H9 (cell line): Measurements from ENCODE around the gene ARHGAP10. TPM values are rescaled to one million over a fixed set of nuclear protein-coding genes. Genes with fewer than 3 reads are reported as not detected.

Source experiments
- DNase-seq: peaks from one replicate; pipeline ENCODE4 v3.0.0-alpha.2; 2017
- H2AFZ ChIP-seq: one replicate; pipeline ENCODE4 v1.6.1; 2013; ENCODE audit warnings: mild to moderate bottlenecking, low read length, control low read depth, moderate library complexity
- H2AK5ac ChIP-seq: 2 replicates; pipeline ENCODE4 v1.6.1; 2013; ENCODE audit warnings: low read length, control low read depth, mixed read lengths; ENCODE audit not compliant: insufficient read length
- H2BK120ac ChIP-seq: one replicate; pipeline ENCODE4 v1.6.1; 2013; ENCODE audit warnings: low read depth, mild to moderate bottlenecking, low read length, control low read depth, inconsistent platforms; ENCODE audit not compliant: poor library complexity, severe bottlenecking
- H2BK12ac ChIP-seq: 2 replicates; pipeline ENCODE4 v1.6.1; 2013; ENCODE audit warnings: low read length, control low read depth, mixed read lengths, low read depth; ENCODE audit not compliant: insufficient read length
- H2BK15ac ChIP-seq: 2 replicates; pipeline ENCODE4 v1.6.1; 2013; ENCODE audit warnings: low read depth, low read length, control low read depth
- H2BK20ac ChIP-seq: one replicate; pipeline ENCODE4 v1.6.1; 2013; ENCODE audit warnings: low read depth, mild to moderate bottlenecking, low read length, control low read depth, inconsistent platforms; ENCODE audit not compliant: poor library complexity, severe bottlenecking
- H2BK5ac ChIP-seq: 2 replicates; pipeline ENCODE4 v1.6.1; 2013; ENCODE audit warnings: low read length, control low read depth, mixed read lengths; ENCODE audit not compliant: insufficient read length
- H3K14ac ChIP-seq: 2 replicates; pipeline ENCODE4 v1.6.1; 2013; ENCODE audit warnings: low read length, control low read depth; ENCODE audit not compliant: insufficient read depth
- H3K18ac ChIP-seq: 2 replicates; pipeline ENCODE4 v1.6.1; 2013; ENCODE audit warnings: low read depth, mild to moderate bottlenecking, mixed read lengths, low read length, control low read depth; ENCODE audit not compliant: insufficient read length
- H3K23ac ChIP-seq: 2 replicates; pipeline ENCODE4 v1.6.1; 2013; ENCODE audit warnings: low read length, control low read depth, mixed read lengths, low read depth; ENCODE audit not compliant: insufficient read length
- H3K23me2 ChIP-seq: 2 replicates; pipeline ENCODE4 v1.6.1; 2013; ENCODE audit warnings: low read depth, mild to moderate bottlenecking, mixed read lengths, low read length, control low read depth; ENCODE audit not compliant: insufficient read length, poor library complexity, severe bottlenecking
- H3K27ac ChIP-seq: 2 replicates; pipeline ENCODE4 v1.5.1; 2013; ENCODE audit warnings: low read length, control low read depth, mixed read lengths, low read depth; ENCODE audit not compliant: insufficient read length
- H3K27me3 ChIP-seq: 2 replicates; pipeline ENCODE4 v1.6.1; 2013; ENCODE audit warnings: low read length, control low read depth, inconsistent platforms; ENCODE audit not compliant: insufficient read depth
- H3K4ac ChIP-seq: 2 replicates; pipeline ENCODE4 v1.6.1; 2013; ENCODE audit warnings: low read depth, mild to moderate bottlenecking, control low read depth, inconsistent platforms, low read length, moderate library complexity
- H3K4me1 ChIP-seq: 2 replicates; pipeline ENCODE4 v1.6.1; 2013; ENCODE audit warnings: low read length, control low read depth, inconsistent platforms; ENCODE audit not compliant: insufficient read depth
- H3K4me2 ChIP-seq: 2 replicates; pipeline ENCODE4 v1.6.1; 2013; ENCODE audit warnings: low read length, control low read depth, mixed read lengths; ENCODE audit not compliant: insufficient read length, insufficient read depth
- H3K56ac ChIP-seq: 2 replicates; pipeline ENCODE4 v1.6.1; 2013; ENCODE audit warnings: low read depth, mild to moderate bottlenecking, mixed read lengths, low read length, control low read depth; ENCODE audit not compliant: insufficient read length
- H3K79me1 ChIP-seq: 2 replicates; pipeline ENCODE4 v1.6.1; 2013; ENCODE audit warnings: low read depth, mild to moderate bottlenecking, moderate library complexity, low read length, control low read depth, inconsistent platforms; ENCODE audit not compliant: insufficient read depth, poor library complexity, severe bottlenecking
- H3K79me2 ChIP-seq: 2 replicates; pipeline ENCODE4 v1.6.1; 2013; ENCODE audit warnings: low read length, control low read depth, inconsistent platforms; ENCODE audit not compliant: insufficient read depth
- H3K9ac ChIP-seq: 2 replicates; pipeline ENCODE4 v1.6.1; 2013; ENCODE audit warnings: low read length, control low read depth, mixed read lengths; ENCODE audit not compliant: insufficient read length; ENCODE audit errors: extremely low read depth
- H3K9me3 ChIP-seq: one replicate; pipeline ENCODE4 v1.6.1; 2013; ENCODE audit warnings: low read depth, low read length, inconsistent platforms; ENCODE audit not compliant: control insufficient read depth
- H3T11ph ChIP-seq: one replicate; pipeline ENCODE4 v1.6.1; 2013; ENCODE audit warnings: mild to moderate bottlenecking, low read length, control low read depth, inconsistent platforms
- H4K20me1 ChIP-seq: one replicate; pipeline ENCODE4 v1.6.1; 2013; ENCODE audit not compliant: control insufficient read depth, insufficient read length, insufficient read depth
- H4K5ac ChIP-seq: 2 replicates; pipeline ENCODE4 v1.6.1; 2013; ENCODE audit warnings: low read depth, mild to moderate bottlenecking, mixed read lengths, low read length, control low read depth; ENCODE audit not compliant: insufficient read length
- H4K8ac ChIP-seq: replicated peaks from 2 replicates; pipeline ENCODE4 v1.6.1; 2013; ENCODE audit warnings: low read length, control low read depth, mixed read lengths, low read depth; ENCODE audit not compliant: insufficient read length
- H4K91ac ChIP-seq: 2 replicates; pipeline ENCODE4 v1.6.1; 2013; ENCODE audit warnings: low read depth, mild to moderate bottlenecking, moderate library complexity, mixed read lengths, low read length, control low read depth; ENCODE audit not compliant: insufficient read length
- H3K27ac Mint-ChIP-seq, 3 experiments: 2 replicates in 2 of 3; 3 replicates in 1 of 3; pipeline ENCODE4 v1.8.0; 2020 to 2021; ENCODE audit warnings: mixed read lengths in 3 of 3, mild to moderate bottlenecking in 1 of 3, moderate library complexity in 1 of 3
- H3K27me3 Mint-ChIP-seq: 2 replicates; pipeline ENCODE4 v1.8.0; 2021; ENCODE audit warnings: low read depth, mild to moderate bottlenecking, moderate library complexity, mixed read lengths
- H3K36me3 Mint-ChIP-seq, 3 experiments: 2 replicates in 2 of 3; 3 replicates in 1 of 3; pipeline ENCODE4 v1.8.0; 2020 to 2021; ENCODE audit warnings: low read depth in 3 of 3, mixed read lengths in 3 of 3; ENCODE audit not compliant: insufficient read depth in 1 of 3
- H3K4me1 Mint-ChIP-seq, 2 experiments: 2 replicates each; pipeline ENCODE4 v1.8.0; 2020; ENCODE audit warnings: mixed read lengths in 2 of 2
- H3K4me3 Mint-ChIP-seq, 2 experiments: 2 replicates in 1 of 2; 3 replicates in 1 of 2; pipeline ENCODE4 v1.8.0; 2020 to 2021; ENCODE audit warnings: mild to moderate bottlenecking in 2 of 2, mixed read lengths in 2 of 2, moderate library complexity in 1 of 2
- H3K9me3 Mint-ChIP-seq, 2 experiments: 2 replicates in 1 of 2; 3 replicates in 1 of 2; pipeline ENCODE4 v1.8.0; 2020; ENCODE audit warnings: mild to moderate bottlenecking in 2 of 2, mixed read lengths in 2 of 2, moderate library complexity in 1 of 2
- WGBS: extraction: QIAGEN DNeasy Blood & Tissue Kit; methylation state at CpG from one replicate; pipeline ENCODE4 v1.1.7; 2013; ENCODE audit warnings: missing lambda C conversion rate, low lambda C conversion rate, mixed read lengths; ENCODE audit not compliant: insufficient read length; ENCODE audit errors: extremely low coverage; 5-methylcytosine and 5-hydroxymethylcytosine counted together
- total RNA-seq: library from RNA; stranded (reverse); gene quantifications from 2 replicates; pipeline ENCODE4 v1.2.1, GENCODE V29; 2021
- TF ChIP-seq, protein P1 (sequence below): fragments of 200-600 bp; sonication (generic); conservative IDR thresholded peaks from 3 replicates; pipeline ENCODE4 v1.8.0; 2021; ENCODE audit warnings: antibody characterized with exemption, mild to moderate bottlenecking

The ARHGAP10 gene
- total RNA-seq, 1 experiment from 2014 or later: 7.8 TPM

DNA sequence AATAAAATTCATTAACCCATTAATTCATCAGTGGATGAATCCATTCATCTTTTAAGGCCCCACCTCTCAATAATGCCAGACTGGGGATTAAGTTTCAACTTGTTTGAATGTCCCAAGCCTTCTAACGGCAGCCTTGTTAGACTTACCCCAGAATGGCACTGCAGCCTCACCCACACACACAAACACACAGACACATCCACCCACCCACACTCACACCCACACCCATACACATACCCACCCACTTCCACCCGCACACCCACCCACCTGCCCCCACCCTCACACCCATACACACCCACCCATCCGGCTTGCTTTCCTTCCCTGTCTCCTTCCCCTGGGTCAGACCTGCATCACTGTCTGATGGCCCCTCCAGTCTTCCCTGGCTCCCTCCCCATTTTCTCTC, 102.6 kb downstream of the ARHGAP10 start:
- no peak overlapping the region for H3K4ac ChIP-seq
- no peak overlapping the region for H4K91ac ChIP-seq
- no peaks in the 10 kb centered on the region for H3K79me1 ChIP-seq
- no peaks in the 10 kb centered on the region for H3K23me2 ChIP-seq
- no peak overlapping the region for H3K4me3 Mint-ChIP-seq
- no peak overlapping the region for H2AK5ac ChIP-seq
- H3K27me3 ChIP-seq: no peaks in the 10 kb centered on the region
- no peak overlapping the region for H2BK15ac ChIP-seq
- no peaks in the 10 kb centered on the region for H3K9me3 ChIP-seq
- no peak overlapping the region for H4K8ac ChIP-seq
- no peak for DNase-seq
- H3K4me2 ChIP-seq: no peak overlapping the region
- no peak overlapping the region for H3K56ac ChIP-seq
- no peak overlapping the region for H2AFZ ChIP-seq
- no peaks in the 10 kb centered on the region for H3K36me3 Mint-ChIP-seq
- H2BK20ac ChIP-seq: no peak overlapping the region
- H3K4me1 Mint-ChIP-seq: peaks cover 36 to 42% of the 10 kb centered on the region in 2 experiments
- H4K5ac ChIP-seq: no peak overlapping the region
- H3K18ac ChIP-seq: no peak overlapping the region
- no peak overlapping the region for H3T11ph ChIP-seq
- no peak overlapping the region for H3K27ac ChIP-seq
- peaks cover 1% of the 10 kb centered on the region; the same call in 1 of the 2 replicates for H3K27me3 Mint-ChIP-seq
- no peak overlapping the region for H3K23ac ChIP-seq
- H3K79me2 ChIP-seq: no peaks in the 10 kb centered on the region
- no peak overlapping the region for H3K9ac ChIP-seq
- peak overlapping the region in 1 of 3 experiments; percentile 46; a peak in 1 of 7 replicates for H3K27ac Mint-ChIP-seq
- TF ChIP-seq, protein P1, sequence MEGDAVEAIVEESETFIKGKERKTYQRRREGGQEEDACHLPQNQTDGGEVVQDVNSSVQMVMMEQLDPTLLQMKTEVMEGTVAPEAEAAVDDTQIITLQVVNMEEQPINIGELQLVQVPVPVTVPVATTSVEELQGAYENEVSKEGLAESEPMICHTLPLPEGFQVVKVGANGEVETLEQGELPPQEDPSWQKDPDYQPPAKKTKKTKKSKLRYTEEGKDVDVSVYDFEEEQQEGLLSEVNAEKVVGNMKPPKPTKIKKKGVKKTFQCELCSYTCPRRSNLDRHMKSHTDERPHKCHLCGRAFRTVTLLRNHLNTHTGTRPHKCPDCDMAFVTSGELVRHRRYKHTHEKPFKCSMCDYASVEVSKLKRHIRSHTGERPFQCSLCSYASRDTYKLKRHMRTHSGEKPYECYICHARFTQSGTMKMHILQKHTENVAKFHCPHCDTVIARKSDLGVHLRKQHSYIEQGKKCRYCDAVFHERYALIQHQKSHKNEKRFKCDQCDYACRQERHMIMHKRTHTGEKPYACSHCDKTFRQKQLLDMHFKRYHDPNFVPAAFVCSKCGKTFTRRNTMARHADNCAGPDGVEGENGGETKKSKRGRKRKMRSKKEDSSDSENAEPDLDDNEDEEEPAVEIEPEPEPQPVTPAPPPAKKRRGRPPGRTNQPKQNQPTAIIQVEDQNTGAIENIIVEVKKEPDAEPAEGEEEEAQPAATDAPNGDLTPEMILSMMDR: no peak
- no CpG with 5 or more reads among the region's 3 CpGs for WGBS
- no peak overlapping the region for H2BK5ac ChIP-seq
- no peak overlapping the region for H2BK12ac ChIP-seq
- H3K4me1 ChIP-seq: no peaks in the 10 kb centered on the region
- H4K20me1 ChIP-seq: no peaks in the 10 kb centered on the region
- no peak overlapping the region for H2BK120ac ChIP-seq
- no peak overlapping the region for H3K14ac ChIP-seq
- H3K9me3 Mint-ChIP-seq: peaks cover 0 to 3% of the 10 kb centered on the region in 2 experiments; a peak in 1 of 5 replicates
